Panc1 (cell line): ENCODE results near the gene SLC29A2. TPM values are rescaled to one million over a fixed set of nuclear protein-coding genes. Genes with fewer than 3 reads are reported as not detected.

Experiments
- ATAC-seq: fragments of 200-7000 bp; cut with Tn5 transposase; 2 replicates; pipeline ENCODE4 v1.9.1; 2020; ENCODE audit warnings: mild to moderate bottlenecking, moderate library complexity
- BruUV-seq: library from RNA; stranded (reverse); fragments of 400-500 nt; replicated peaks from 2 replicates; lab custom pipeline; 2021; lab: Mats Ljungman, UMichigan
- CTCF ChIA-PET: fragments of 300-600 bp; sonication (Branson Sonifier 250); formaldehyde crosslinking; loops from one replicate; lab custom pipeline; 2022; ENCODE audit warnings: antibody characterized with exemption; lab: Charles Lee
- POLR2A ChIA-PET: fragments of 300-600 bp; sonication (Branson Sonifier 250); formaldehyde crosslinking; loops from one replicate; lab custom pipeline; 2022; ENCODE audit warnings: antibody characterized with exemption; lab: Charles Lee
- DNase-seq: peaks from one replicate; pipeline ENCODE4 v3.0.0-alpha.2; 2010; ENCODE audit warnings: low read depth, low spot score
- H3K27ac ChIP-seq: 2 replicates; pipeline ENCODE4 v1.5.1; 2011; ENCODE audit warnings: mild to moderate bottlenecking, low read length, inconsistent platforms
- H3K27me3 ChIP-seq: fragments of 200-500 bp; sonication (Bioruptor generic); 2 replicates; pipeline ENCODE4 v1.6.0; 2014; ENCODE audit warnings: low read length, inconsistent platforms; ENCODE audit not compliant: control insufficient read depth, insufficient read depth
- H3K36me3 ChIP-seq: fragments of 200-500 bp; sonication (Bioruptor generic); 2 replicates; pipeline ENCODE4 v1.5.1; 2014; ENCODE audit warnings: inconsistent platforms, mild to moderate bottlenecking, low read length, moderate library complexity; ENCODE audit not compliant: control insufficient read depth, insufficient read depth
- H3K4me1 ChIP-seq: 2 replicates; pipeline ENCODE4 v1.5.1; 2011; ENCODE audit warnings: inconsistent platforms, mild to moderate bottlenecking, low read length, moderate library complexity; ENCODE audit not compliant: control insufficient read depth, insufficient read depth
- H3K4me3 ChIP-seq, 2 experiments: 2 replicates each; pipeline ENCODE4 v1.5.1; 2011 to 2012; ENCODE audit warnings: low read depth in 2 of 2, low read length in 2 of 2, mild to moderate bottlenecking in 2 of 2, inconsistent platforms in 1 of 2, moderate library complexity in 1 of 2
- H3K9me3 ChIP-seq: fragments of 200-500 bp; sonication (Bioruptor generic); 2 replicates; pipeline ENCODE4 v1.5.1; 2014; ENCODE audit warnings: low read depth, mild to moderate bottlenecking, inconsistent platforms, low read length, moderate library complexity; ENCODE audit not compliant: control insufficient read depth, insufficient read depth
- POLR2AphosphoS5 ChIP-seq: IDR thresholded peaks from 2 replicates; pipeline ENCODE4 v1.6.1; 2012; ENCODE audit warnings: mild to moderate bottlenecking, low read depth, low read length, moderate library complexity
- SIN3A ChIP-seq: IDR thresholded peaks from 2 replicates; pipeline ENCODE4 v1.6.1; 2012; ENCODE audit warnings: low read depth, mild to moderate bottlenecking, low read length, moderate library complexity, borderline replicate concordance; ENCODE audit not compliant: insufficient read depth
- TCF7L2 ChIP-seq: IDR thresholded peaks from 2 replicates; pipeline ENCODE4 v1.6.1; 2011; ENCODE audit warnings: mild to moderate bottlenecking, low read depth, low read length, inconsistent platforms
- in situ Hi-C: cut with HindIII; loops from 2 replicates; pipeline ENCODE4 v1.10.0; 2016; ENCODE audit warnings: low sequenced_read_pairs, low pct_unique_long_range_greater_than_20kb
- intact Hi-C: fragments of 100-400 bp; cut with micrococcal nuclease; formaldehyde crosslinking; loops from one replicate; pipeline ENCODE4 v1.10.0; 2022; ENCODE audit not compliant: unreplicated experiment
- total RNA-seq: library from RNA; stranded (reverse); gene quantifications from one replicate; pipeline ENCODE4 v1.2.1, GENCODE V29; 2021; ENCODE audit not compliant: unreplicated experiment
- TF ChIP-seq, protein P1 (sequence below), 2 experiments: IDR thresholded peaks; 2 replicates each; pipeline ENCODE4 v1.6.1; 2011 to 2012; ENCODE audit warnings: low read depth in 2 of 2, control low read depth in 1 of 2, low read length in 1 of 2, mild to moderate bottlenecking in 1 of 2, moderate library complexity in 1 of 2; ENCODE audit not compliant: insufficient read depth in 1 of 2
- TF ChIP-seq, protein P2 (sequence below): fragments of 450-650 bp; IDR thresholded peaks from 2 replicates; pipeline ENCODE4 v1.5.1; 2017; ENCODE audit warnings: mild to moderate bottlenecking

SLC29A2 gene
- total RNA-seq, 1 experiment from 2014 or later: 28.3 TPM

DNA sequence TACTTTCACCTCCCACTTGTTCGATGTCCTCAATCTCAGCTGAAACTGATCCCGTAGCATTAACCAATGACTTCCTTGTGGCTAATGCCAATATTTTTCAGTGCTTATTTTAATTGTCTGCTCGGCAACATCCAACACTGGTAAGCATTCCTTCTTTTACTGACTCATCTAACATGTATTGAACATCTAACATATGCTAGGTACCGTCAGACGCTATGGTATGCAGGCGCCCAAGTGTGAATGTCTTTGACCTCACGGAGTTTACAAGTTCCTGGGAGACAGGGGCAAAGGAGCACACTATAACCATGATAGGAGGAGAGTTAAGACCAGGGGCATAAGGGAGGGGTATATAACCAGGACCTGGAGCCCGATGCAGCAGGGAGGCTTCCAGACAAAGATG, 28.4 kb downstream of the SLC29A2 start:
- no peaks in the 10 kb centered on the region for H3K27me3 ChIP-seq
- in situ Hi-C loops (no loop called here), intact Hi-C loops (no loop called here)
- ChIA-PET CTCF (no interaction called here), POLR2A (no interaction called here)
- no TSS peak for BruUV-seq
- no peak for DNase-seq
- H3K4me1 ChIP-seq: peaks cover 34% of the 10 kb centered on the region
- TF ChIP-seq SIN3A (no peak), POLR2AphosphoS5 (no peak), TCF7L2 (no peak)
- TF ChIP-seq, protein P1, sequence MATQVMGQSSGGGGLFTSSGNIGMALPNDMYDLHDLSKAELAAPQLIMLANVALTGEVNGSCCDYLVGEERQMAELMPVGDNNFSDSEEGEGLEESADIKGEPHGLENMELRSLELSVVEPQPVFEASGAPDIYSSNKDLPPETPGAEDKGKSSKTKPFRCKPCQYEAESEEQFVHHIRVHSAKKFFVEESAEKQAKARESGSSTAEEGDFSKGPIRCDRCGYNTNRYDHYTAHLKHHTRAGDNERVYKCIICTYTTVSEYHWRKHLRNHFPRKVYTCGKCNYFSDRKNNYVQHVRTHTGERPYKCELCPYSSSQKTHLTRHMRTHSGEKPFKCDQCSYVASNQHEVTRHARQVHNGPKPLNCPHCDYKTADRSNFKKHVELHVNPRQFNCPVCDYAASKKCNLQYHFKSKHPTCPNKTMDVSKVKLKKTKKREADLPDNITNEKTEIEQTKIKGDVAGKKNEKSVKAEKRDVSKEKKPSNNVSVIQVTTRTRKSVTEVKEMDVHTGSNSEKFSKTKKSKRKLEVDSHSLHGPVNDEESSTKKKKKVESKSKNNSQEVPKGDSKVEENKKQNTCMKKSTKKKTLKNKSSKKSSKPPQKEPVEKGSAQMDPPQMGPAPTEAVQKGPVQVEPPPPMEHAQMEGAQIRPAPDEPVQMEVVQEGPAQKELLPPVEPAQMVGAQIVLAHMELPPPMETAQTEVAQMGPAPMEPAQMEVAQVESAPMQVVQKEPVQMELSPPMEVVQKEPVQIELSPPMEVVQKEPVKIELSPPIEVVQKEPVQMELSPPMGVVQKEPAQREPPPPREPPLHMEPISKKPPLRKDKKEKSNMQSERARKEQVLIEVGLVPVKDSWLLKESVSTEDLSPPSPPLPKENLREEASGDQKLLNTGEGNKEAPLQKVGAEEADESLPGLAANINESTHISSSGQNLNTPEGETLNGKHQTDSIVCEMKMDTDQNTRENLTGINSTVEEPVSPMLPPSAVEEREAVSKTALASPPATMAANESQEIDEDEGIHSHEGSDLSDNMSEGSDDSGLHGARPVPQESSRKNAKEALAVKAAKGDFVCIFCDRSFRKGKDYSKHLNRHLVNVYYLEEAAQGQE (IDR thresholded peaks at IDR 0.05; ENCODE audit: insufficient read depth in 1 of 2, low read depth in 2 of 2, low read length in 1 of 2): no peak
- TF ChIP-seq, protein P2, sequence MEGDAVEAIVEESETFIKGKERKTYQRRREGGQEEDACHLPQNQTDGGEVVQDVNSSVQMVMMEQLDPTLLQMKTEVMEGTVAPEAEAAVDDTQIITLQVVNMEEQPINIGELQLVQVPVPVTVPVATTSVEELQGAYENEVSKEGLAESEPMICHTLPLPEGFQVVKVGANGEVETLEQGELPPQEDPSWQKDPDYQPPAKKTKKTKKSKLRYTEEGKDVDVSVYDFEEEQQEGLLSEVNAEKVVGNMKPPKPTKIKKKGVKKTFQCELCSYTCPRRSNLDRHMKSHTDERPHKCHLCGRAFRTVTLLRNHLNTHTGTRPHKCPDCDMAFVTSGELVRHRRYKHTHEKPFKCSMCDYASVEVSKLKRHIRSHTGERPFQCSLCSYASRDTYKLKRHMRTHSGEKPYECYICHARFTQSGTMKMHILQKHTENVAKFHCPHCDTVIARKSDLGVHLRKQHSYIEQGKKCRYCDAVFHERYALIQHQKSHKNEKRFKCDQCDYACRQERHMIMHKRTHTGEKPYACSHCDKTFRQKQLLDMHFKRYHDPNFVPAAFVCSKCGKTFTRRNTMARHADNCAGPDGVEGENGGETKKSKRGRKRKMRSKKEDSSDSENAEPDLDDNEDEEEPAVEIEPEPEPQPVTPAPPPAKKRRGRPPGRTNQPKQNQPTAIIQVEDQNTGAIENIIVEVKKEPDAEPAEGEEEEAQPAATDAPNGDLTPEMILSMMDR: no peak
- no peak overlapping the region for H3K27ac ChIP-seq
- H3K36me3 ChIP-seq: peaks cover 6% of the 10 kb centered on the region; the same call in 1 of the 2 replicates
- H3K4me3 ChIP-seq: no peak overlapping the region
- no peak for ATAC-seq
- H3K9me3 ChIP-seq: no peaks in the 10 kb centered on the region

DNA sequence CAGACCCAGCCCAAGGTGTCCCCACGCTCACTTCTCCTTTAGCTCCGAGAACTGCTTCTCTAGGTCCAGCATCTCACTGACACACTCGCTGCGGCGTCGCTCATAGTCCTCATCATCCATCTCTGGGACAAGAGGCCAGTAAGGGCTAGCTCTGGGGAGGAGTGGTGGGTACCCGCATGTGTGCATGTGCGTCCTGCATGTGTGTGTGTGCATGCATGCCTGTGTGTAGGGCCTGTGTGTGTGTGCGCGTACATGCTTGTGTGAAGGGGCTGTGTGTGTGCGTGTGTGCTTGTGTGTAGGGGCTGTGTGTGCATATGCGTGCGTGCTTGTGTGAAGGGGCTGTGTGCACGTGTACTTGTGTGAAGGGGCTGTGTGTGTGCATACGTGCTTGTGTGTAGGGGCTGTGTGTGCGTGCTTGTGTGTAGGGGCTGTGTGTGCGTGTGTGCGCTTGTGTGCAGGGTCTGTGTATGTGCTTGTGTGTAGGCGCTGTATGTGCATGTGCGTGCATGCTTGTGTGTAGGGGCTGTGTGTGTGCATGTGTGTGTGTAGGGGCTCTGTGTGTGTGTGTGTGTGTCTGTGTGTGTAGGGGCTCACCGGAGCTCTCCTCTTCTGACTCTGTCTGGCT, 29.9 kb downstream of the SLC29A2 start:
- Histone ChIP-seq H3K4me3 (no peak overlapping the region), H3K27ac (no peak overlapping the region), H3K27me3 (no peaks in the 10 kb centered on the region), H3K9me3 (no peaks in the 10 kb centered on the region), H3K36me3 (peaks cover 6% of the 10 kb centered on the region; the same call in 1 of the 2 replicates), H3K4me1 (peaks cover 48% of the 10 kb centered on the region)
- BruUV-seq: no TSS peak
- in situ Hi-C loops (no loop called here), intact Hi-C loops (no loop called here)
- TF ChIP-seq, protein P2: no peak
- no peak for ATAC-seq
- DNase-seq: no peak
- CTCF ChIA-PET: no interaction called here
- POLR2A ChIA-PET: interaction anchor here (1.5 kb wide), 1 partner anchor 52 kb away, joined by 9 read pairs; the partner anchor contains the start of gene YIF1A
